ENCODE measurements around the gene CLINT1.

Gene CLINT1

DNA sequence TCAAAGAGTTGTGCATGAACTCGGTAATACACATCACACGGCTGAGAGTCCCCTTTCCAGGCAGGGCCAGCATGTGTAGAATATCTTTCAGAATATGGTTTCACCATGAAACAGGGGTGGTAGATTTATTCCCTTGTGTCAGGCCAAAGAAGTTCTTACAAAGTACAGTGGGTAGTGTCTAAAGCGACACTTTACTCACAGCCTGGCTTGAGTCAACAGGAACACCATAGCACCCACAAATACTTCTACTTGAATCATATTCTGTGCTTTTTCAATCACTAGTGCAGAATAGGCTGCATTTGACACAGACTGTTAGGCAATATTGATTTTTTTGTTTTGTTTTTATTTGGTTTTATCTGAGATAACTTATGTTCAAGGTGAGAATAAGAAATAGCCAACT lies 102.8 kb downstream of the CLINT1 start:
- no peak for DNase-seq

DNA sequence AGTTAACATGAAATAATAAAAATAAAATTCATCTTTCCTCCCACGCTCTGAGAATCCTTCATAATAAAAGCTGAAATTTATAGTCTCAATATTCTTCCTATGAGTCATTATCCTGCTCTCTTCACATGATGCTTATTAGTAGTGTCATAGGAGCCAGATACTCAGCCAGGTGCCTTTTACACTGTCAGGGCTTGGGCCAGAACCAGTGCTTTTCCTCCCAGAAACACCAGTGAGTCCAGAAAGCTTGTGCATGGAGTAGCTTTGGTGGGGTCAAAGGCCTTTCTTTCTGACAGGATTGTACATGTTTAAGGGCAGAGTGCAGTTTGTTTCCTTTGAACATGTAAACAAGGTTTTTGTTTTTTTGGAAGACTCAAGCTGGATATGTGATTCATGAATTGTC lies 108.6 kb downstream of the CLINT1 start:
- DNase-seq = no peak

DNA sequence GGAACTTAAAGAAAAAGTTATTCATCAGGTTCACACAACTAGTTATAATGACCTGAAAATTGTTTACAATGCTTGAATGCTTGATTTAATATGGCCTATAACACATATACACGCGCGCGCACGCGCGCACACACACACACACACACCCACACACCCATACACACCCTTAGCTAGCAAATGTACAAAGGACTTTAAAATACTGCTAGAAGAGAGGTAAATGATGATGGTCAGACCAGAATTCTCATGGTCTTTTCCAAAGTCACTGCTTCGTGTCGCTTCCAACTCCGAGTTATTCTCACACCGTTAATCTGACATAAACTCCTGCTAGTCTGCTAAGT lies 109.5 kb downstream of the CLINT1 start:
- DNase-seq = no peak

DNA sequence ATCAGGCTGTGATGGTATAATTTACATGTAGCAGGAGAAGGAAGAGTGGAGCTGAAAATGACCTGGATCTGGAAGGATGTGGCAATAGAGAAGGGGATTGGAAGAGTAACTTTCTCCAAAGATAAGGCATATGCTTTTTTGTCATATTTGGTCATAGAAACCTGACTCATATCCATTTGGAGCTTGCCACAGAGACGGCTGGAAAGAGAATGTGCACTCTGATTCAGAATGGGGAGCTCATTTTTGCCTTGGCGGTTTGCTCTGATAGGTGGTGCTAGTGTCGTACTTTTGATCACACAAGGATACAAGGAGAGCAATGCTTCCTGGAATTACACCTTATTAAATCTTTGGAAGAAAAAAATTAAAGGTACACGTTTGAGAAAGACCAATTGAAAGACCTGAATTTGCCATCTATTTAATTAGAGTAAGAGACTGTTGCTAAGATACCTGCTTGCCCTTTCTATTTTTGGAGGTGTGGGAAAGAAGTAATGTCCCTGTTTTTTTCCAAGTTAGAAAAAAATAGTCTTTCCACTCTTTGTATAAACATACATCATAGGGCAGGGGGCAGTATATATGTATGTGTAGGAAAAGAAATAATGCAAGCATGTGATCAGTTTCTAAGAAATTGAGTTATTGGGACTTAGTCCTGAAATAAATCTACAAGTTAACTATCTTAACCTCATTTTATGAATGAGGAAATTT lies 110.0 kb downstream of the CLINT1 start:
- no peak for DNase-seq

DNA sequence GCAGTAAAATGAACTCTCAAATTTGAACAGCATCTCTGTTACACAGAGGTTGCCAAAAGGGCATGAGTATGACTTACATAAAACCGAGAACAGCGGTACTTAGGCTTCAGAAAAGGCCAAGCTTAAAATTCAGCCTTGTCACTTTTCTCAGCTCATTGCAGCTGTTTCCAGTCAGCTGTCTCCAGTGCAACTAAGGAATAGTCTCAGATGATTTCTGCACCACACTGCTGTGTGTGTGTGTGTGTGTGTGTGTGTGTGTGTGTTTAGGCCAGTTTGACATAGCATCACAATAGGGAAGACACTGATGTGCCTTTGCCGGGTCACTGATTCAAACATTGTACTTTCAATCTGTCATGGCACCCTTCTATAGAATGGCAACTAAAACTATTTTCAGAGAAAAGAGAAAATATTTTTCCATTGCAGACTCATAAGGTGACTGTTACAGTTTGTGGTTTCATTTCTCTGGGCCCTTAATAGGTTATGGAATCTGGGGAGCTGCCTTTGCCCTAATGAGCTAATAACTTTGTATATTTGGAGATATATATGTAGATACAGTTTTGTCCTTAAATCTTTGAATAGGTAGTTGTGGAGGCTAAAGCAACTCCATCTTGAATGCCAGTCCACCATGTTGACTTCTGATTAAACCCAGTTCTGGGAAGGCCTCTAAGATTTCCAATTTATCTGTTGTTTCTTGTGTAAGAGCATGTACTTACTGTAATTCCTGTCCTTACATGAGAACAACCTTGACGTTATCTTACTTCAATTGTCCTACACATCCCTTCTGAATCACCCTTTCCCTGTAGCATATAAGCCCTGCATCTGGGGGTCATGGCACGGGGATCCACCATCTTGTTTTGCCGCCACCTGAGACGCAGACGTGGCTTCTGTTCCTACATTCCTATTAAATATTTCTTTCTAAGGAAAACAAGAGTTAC lies 110.9 kb downstream of the CLINT1 start:
- no peak for DNase-seq

DNA sequence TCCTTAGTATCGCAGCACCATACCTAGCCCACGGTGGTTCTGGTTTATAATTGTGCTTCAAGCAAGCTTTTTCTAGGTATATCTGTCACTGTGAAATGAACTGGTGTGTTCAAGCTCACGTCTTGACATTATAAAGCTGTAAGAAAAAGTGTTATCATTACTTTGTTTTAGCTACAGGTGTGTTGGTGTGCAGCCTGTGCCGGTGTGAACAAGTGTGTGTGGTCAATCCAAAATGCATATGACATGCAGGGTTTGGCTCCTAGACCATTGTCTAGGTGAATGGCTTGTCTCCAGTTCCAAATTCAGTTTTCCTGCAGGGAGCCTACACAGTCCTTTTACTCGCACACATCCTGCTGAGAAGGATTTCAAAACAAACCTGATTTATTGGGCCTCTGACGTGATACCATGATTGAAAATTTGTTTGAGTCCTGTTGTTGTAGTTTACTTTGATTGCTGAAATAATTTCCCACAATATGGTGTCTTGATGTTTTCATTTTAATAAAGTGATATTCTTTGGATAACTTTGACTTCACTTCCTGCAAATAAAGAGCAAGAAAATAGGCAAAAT lies 111.7 kb downstream of the CLINT1 start:
- no peak for DNase-seq

DNA sequence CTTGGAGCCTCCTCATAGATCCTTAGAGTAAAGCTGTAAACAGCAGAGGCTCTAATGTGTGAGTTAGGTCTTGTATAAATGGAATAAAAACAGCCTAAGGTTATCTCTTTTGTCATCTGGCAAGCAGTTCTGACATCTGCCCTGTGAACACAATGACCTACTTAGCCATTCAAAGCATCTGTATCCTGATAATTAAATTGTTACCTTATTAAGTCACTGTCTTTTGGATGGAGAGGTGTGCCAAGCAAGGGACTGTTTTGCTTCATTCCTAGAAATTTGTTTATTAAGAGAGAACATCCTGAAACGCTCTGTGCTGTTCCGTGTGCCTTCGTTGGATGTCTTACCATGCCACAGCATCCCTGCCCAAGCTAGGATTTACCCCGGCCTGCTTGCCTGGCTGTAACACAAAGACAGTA lies 113.9 kb downstream of the CLINT1 start:
- no peak for DNase-seq

DNA sequence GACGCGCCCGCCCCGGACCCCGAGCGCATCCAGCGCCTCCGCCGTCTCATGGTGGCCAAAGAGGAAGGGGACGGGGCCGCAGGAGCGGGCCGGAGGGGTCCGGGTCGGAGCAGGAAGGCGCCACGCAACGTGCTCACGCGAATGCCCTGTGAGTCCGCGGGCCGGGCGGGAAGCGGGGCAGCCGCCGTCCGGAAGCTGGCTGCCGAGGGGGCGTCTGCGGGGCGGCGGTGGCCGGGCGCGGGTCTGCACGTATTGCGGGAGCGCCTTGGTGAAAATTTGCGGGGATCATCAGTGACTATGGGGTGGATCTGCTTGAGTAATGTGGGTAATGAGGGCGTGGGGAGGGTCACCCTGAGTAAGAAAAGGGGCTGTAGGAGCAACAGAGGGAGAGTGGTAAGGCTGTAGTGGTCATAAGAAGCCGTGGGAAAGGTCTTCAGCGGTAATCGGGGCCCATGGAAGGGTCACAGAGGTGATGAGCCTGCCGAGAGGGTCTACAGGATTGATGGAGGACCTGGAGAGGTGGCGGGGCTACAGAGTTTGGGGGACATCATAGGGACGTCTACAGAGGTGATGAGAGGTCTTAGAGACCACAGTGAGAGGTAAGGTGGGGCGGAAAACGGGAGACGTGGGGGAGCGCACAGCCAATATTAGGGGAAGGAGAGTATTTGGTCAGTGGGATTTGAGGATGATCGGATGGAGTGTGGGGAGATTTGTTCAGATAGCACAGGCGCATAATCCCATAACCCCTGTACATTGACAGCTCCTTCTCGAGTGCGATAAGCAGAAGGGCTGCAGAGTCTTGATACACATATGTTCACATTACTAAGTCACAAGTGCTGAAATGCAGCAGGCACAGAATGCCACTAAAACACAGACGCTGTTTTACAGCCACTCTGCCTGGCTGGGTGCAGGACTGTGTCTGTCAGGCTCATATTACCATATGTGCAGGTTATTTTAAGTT lies 114.6 kb downstream of the CLINT1 start:
- DNase-seq = no peak

DNA sequence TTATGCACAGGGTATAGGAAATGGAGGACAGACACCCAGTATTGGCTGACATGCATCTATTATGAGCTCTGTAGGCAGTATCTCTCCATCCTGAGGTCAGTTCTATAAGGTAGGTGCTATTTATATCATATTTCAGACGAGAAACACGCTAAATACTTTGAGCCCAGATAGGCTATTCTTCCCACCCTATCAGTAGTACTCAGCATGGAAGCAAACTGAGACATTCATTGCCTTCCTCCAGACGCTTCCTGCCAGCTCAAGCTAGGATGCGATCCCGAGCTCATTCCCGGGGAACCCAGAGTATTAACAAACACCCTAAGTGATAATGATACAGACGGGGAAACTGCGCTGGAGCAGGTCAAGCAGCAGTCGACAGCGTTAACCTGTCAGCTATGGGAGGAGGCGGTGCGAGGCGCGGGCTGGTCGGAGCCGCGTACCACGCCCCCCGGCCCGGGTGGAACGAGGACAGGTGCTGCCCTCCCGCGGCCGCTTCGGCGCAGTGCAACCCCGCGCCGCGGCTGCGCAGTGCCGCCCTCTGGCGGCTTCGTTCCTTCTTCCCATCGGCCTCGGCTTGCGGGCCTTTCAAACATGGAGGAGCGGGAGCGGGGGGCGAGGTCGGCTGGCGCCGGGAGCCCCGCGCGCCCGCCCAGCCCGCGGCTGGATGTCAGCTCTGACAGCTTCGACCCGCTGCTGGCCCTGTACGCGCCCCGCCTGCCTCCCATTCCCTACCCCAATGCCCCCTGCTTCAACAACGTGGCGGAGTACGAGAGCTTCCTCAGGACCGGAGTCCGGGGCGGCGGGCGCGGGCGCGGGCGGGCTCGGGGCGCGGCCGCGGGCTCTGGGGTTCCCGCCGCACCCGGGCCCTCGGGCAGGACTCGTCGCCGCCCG lies 115.5 kb downstream of the CLINT1 start, which contains the start of gene LSM11:
Gene LSM11 (plus strand): TSS at position 550 of the 888 bp plus-strand sequence. CDS start 39 bp downstream, at position 589.
- DNase-seq = peak; percentile 79

DNA sequence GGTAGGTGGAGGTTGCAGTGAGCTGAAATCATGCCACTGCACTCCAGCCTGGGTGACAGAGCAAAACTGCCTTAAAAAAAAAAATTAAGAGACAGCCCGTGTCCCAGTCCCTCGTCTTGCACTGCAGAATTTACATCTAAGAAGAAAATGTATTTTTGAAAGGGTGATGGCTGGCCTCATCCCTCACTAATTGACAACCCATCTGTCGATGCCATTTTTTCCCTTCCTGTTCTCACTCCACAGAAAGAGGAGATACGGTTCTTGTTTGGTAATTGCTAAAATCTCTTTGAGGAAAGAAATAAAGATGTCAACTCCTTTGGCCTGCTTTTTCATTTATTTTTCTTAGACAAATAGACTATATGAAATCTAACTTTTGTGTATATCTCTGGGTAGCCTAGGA lies 117.8 kb downstream of the CLINT1 start:
- DNase-seq = no peak

DNA sequence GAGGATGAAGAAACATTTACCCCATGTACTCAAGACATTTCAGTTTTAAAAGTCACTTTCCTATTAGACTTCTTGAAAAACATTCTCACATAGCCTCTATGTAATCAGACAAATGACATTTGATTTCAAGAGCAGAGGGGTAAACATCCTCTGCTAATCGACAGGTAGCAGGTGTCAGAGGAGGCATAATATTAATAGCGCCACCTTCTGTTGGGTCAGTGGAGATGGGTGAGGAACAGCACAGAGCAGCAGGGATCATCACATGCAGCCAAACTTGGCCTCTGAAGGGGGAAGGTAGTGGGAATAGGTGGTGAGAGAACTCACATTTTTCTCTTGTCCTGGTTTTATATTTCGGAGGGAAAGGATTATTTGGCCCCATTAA lies 118.7 kb downstream of the CLINT1 start:
- DNase-seq = peak; percentile 61

DNA sequence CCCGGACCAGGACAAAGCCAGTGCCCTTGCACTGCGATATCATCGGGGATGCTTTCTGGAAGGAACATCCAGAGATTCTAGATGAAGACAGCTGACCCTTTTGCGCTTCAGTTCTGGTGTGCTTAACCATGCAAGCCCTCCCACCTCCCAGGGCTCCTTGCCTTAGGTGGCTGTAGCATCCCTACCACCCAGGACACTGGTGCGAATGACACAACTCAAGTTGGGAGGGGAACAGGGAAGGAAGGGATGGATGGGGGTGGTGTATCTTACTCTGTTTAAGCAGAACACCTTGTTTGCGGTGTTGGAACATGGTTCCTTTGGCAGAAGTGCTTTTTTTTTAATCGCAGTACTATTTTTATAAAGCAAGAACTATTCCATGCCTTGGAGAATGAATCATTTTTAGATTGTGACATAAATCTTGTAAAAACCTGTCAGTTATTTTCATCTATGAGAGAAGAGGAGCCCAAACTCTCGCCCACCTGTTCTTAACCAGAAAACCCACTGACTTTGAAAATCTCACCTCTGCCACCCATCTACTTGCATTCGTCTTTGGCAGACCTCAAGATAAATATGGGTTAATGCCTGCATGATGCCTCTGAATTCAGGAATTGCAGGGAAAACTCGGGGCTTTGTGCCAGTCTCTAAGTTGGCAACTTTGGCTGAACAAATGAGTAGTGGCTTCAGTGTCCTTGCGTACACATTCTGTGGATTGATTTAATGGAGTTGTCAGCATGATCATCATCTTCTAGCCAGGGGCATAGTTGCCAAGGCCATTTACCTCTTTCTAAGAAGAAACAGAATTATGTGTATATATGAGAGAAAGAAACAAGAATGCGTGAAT lies 119.3 kb downstream of the CLINT1 start:
- no peak for DNase-seq

DNA sequence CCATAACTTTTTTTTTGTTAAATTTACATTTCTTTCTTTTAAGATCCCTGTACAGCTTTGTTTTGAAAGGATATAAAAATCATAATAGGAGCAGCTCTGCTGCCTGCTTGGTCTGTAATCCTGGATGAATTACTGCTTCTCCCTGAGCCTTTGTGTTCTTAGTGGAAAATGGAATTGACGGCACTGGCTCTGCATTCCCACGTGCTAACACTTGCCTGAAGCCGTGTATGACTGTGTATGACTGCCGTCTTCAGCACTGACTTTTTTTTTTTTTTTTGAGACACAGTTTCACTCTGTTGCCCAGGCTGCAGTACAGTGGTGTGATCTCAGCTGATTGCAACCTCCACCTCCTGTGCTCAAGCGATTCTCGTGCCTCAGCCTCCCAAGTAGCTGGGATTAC lies 123.0 kb downstream of the CLINT1 start:
- no peak for DNase-seq
